NCI-H446 (cell line): ENCODE measurements around the gene TTC33.
"Not testable (repeated sequence)": the region's sequence is repeated elsewhere in the genome, so short reads cannot be mapped to it uniquely, and the experiment has no call there.

Source experiments
- DNase-seq, 2 experiments: peaks; one replicate each; lab custom pipeline; 2025; lab: John Stamatoyannopoulos, UW

Gene TTC33

DNA sequence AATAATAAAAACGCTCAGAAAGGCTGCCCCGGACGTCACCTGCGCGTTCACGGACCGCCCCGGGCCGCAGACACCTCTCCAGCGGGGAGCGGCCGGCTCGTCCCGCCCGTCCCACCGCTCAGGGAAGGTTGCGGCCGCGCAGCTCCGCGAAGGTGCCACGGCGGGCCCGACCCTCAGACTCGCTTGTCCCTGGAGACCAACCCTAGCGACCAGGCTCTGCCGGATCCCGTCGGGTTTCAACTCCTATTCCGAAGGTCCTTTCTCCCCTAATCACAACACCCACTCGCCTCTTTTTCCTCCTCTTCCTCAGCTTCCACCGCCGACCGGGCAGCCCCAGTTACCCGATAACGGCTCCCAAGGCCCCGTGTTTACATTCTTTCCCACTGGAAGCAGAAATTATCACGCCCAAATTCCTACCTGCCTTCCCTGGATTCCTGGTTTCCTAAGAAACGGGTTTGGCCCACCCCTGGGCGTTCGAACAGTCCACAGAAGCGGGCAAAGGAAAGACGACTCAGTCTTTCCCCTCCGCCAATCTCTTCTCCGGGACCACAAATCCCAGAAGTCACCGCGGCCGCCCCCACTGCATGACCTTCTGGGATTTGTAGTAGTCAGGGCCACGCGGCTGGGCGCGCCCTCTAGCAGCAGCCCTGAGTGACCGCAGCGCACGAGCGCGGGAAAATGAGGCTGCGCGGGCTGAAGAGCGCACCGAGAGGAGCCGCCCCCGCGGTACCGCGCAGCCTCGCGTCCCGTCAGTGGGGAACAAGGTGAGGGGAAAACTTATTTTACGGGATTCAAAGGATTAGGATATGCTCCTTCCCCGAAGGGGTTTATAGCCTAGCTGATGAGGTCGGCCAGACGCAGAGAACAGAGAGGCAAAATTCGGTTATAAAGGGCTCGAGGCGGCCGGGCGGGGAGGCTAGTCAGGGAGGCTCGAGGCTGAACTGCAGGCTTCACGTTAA, at the start of gene TTC33:
TSS of gene TTC33 (minus strand) at position 555 of the 959 bp plus-strand sequence. CDS start 8,943 bp downstream, outside the sequence.
- peak; percentile 94 to 99 for DNase-seq

DNA sequence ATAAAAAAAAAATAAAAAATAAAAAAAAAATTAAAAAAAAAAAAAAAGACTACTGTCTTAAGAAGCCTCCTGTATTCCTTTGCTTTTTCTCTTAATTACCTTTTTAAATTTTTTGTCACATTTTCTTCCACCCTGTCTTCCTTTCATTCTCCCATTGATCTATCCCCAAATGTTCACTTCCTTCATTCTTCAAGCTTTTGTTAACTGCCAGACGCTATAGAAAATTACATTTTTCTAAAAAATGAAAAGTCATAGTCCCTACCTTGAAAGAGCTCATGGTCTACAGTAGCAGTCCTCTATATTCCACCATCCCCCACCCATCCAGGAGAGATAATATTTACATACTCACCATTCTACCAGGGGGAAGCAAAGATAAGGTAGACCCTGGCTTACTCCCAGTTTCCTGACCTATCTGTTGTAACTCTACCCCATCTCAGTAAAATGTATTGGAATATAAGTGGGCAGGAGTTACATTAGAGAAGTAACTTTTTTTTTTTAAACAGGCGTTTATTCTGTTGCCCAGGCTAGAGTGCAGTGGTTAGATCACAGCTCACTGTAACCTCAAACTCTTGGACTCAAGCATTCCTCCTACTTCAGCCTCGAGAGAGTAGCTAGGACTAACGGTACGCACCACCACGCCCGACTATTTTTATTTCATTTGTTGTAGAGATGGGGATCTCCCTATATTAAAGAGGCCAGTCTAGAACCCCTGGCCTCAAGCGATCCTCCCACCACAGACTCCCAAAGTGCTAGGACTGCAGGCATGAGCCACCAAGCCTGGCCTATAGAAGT, 46.2 kb upstream of the TTC33 start:
- DNase-seq, result no peak

GRCh38 chr5:40799258-40799657, 43.5 kb upstream of the TTC33 start:
- DNase-seq, result no peak

GRCh38 chr5:40798801-40799210, 43.0 kb upstream of the TTC33 start:
- no peak for DNase-seq

DNA sequence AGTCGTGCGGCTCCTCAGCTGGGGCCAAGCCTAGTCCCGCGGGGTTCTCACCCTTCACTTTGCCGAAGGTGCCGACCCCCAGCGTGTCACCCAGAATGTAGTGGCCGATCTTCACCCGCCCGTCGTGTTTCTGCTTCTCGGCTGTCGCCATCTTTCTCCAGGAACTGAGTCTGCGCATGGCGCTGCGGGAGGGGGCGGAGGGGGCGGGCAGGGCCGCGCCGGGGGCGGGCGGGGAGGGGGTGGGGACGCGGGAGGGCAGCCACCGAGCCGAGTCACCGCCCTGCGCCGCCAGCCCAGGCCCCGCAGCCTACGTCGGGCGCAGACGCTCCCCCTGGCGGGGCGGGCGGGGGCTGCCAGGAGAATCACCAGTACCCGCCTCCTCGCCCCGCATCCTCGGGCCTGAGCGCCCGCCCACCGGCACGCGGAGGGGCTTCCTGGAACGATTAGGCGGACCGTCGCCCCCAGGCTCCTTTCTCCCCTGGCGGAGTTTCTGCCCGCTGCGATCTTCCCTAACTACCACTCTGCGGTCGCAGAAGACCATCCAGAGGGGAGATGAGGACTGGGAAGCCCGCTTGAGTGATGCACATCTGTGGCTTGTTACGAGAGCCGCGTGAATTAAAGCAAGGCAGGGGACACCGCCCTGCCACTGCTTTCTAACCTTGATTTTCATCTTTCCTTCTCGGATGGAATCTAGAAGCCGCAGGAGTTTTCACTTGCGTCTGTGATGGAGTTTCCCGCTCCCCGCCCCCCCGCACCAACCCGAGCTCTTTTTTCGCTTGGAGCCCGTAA, 42.4 kb upstream of the TTC33 start, which contains the start of gene PRKAA1:
TSS of gene PRKAA1 (minus strand) at position 363 of the 789 bp plus-strand sequence. CDS start at position 178, 185 bp downstream.
- peak; percentile 96 to 98 for DNase-seq

DNA sequence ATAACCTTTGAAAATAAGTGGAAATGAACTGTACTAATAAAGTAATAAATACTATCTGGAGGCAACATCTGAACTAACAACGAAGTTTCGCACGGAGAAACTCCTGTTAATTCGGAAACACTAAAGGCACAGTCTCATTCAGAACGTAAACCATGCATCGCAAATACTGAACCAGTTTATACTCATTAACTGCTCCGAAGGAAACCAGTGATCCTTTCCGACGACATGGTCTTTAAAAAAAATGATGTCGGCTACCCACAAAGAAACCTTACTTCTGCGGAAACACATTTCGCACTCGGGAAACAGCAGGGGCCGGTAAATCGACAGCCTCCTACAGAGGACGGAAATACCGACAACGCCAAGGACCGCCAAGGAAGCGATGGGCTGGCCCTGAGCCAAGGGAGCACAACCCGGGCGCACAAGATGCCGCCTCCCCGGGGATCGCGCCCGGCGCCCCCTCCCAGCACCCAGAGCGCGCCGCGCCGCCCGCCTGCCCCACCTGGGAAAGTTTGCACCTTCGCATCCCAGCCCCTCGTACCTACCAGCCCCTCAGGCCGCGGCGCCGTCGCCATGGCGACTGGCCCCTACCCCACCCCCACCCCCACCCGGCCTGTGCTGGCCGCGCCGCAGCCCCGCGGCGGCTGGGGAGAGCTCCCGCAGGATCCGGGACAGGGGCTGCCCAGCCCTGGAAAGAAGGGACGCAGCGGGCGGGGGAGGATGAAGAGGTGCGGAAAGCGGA, 41.7 kb upstream of the TTC33 start:
- peak; percentile 67 to 91 for DNase-seq

DNA sequence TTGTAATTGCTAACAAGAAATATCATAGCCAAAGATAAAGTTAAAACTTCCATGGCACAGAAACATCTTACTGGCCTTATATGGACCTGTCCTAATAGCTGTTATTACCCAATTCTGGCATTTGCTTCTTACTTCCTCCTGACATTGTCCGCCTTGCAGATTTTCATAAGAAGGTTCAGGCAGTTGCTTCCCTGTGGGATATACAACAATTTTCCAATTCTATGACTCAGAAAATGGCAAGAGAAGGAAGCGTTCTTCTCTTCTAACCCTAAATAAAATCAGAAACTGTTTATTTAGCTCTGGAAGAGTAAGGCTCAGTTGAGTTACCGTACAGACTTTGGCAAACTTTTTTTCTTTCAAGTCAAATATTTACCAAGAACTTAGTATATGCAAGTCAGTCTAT, 40.7 kb upstream of the TTC33 start:
- no peak for DNase-seq

GRCh38 chr5:40794877-40795276, 39.1 kb upstream of the TTC33 start:
- DNase-seq, result not testable (repeated sequence)

- DNase-seq, result not testable (repeated sequence)
These were observed 38.6 kb upstream of the TTC33 start for GRCh38 chr5:40794340-40794739.

DNA sequence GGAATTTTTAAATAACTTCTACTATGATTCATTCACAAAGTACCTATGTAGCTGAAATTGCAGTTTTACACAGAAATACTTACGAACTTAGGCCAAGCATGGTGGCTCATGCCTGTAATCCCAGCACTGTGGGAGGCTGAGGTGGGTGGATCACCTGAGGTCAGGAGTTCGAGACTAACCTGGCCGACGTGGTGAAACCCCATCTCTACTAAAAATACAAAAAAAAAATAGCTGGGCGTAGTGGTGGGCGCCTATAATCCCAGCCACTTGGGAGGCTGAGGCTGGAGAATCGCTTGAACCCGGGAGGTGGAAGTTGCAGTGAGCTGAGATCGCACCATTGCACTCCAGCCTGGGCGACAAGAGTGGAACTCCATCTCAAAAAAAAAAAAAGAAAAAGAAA, 36.9 kb upstream of the TTC33 start:
- DNase-seq, result not testable (repeated sequence)

DNA sequence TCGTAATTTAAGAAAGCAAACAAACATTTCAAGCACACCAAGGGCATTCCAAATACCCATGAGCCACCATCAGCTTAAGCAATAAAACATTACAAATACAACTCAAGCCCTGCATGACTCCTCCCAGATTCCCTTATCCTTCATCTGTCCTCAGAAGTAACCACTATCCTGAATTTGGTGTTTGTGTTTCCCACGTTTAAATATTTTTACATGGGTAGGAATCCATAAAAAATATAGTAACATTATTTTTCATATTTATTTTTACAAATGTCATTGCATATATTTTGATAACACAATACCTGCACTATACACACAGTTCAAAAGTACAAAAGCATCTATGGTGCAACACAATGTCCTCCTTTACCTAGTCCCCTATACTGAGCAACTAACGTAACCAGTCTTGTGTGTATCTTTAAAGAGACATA, 36.0 kb upstream of the TTC33 start:
- no peak for DNase-seq

DNA sequence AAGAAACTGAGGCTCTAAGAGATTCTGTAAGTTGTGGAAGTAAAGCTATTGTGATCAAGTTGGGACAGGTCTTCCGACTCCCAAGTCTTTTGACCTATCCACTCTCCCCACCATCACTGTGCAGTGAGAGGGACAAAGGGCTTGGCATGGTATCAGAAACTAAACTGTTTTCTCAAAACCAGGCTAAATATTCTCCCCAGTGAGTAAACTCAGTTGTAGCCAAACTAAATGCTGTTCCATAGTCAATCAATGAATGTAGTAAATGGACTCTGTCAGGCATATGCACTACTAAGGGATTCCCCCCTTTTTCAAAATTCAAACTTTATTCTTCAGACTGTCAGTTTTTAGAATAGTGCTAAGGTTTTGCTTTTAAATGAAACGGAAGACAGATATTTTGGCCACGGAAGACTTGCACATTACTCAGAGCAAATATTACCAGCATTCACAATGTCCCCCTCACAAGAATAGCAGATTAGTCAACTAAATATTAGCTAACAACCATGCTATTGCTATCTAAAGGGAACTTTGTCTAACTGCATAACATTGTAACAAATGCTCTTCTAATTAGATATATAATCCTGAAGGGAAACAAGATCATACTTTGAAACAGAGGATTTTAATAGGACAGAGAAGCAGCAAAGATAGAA, 35.3 kb upstream of the TTC33 start:
- DNase-seq, result no peak

- DNase-seq, result not testable (repeated sequence)
These were observed 33.2 kb upstream of the TTC33 start for GRCh38 chr5:40788941-40789340.

- no peak for DNase-seq
These were observed 32.2 kb upstream of the TTC33 start for GRCh38 chr5:40787986-40788385.

DNA sequence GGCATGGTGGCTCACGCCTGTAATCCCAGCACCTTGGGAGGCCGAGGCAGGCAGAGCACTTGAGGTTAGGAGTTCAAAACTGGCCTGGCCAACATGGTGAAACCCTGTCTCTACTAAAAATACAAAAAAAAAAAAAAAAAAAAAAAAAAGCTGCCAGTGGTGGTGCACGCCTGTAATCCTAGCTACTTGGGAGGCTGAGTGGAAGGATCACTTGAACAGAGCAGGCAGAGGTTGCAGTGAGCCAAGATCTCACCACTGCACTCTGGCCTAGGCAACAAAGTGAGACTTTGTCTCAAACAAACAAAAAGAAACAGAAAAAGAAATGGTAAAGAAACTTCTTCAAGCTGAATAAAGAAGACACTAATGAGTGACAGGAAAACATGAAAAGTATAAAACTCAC, 30.9 kb upstream of the TTC33 start:
- not testable (repeated sequence) for DNase-seq

DNA sequence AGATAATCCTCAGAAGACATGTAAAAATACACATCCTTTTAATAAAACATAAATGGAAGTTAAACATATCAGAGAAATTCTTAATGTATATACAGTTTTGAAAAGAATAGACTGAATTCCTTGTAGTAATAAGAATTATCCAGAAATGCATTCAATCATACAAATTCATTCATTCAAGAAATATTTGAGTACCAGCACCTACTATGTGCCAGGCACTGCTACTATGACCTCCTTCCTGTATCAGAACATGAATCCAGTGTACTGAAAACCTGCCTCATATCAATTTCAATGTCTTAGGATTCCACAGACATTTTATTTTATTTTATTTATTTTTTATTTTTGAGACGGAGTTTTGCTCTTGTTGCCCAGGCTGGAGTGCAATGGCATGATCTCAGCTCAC, 29.2 kb upstream of the TTC33 start:
- DNase-seq, result no peak

DNA sequence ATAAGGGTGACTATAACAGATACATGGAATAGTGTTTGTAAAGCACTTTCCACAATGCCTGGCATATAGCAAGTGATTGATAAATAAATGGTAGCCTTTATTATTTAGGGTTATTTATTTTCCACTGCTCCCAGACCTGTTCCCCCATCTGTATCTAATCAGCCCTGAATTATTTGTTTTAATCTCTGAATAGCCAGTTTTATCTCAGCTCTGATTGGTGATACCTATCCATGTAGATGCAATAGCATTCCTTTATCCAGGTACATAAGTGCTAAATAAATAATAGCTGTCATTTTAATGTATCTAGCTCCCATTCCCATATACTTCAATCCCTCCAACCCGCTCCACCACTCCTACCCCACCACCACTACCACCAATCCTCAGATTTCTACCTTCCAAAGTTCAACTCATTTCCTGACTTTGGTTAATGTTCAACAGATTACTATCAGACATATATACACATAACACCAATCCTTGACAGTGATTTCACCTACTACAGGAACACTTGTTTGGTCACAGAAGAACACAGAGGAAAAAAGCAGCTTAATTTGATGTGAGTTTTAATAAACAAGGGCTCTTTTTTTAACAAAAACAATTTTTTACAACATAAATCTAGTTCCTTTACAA, 28.4 kb upstream of the TTC33 start:
- no peak for DNase-seq

DNA sequence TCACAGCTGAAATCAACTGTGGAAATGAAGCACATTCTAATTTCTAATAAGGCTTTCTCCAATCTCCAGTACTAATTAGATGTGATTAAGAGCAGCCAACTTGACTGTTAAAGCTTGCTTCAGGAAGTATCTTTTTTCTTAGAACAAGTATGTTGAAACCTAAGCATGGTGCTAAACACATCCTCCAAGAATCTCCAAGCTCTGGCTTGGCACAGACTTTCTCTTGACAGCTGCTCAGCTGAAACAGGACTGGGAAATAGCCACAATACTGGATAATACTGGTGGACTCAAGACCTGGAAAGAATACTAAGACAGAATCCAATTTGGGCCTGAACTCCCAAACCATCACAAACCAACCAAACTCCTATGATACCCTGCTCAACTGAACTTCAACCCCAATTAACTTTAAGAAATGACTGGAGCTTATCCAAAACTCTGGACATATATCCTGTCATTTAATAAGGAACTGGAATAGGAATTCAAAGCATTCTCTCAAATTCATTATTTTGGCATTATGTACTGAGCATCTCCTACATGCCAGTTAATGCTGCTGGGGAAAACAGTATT, 26.2 kb upstream of the TTC33 start:
- DNase-seq, result peak in 1 of 2 experiments; percentile 69

GRCh38 chr5:40780858-40781257, 25.1 kb upstream of the TTC33 start:
- DNase-seq, result no peak

DNA sequence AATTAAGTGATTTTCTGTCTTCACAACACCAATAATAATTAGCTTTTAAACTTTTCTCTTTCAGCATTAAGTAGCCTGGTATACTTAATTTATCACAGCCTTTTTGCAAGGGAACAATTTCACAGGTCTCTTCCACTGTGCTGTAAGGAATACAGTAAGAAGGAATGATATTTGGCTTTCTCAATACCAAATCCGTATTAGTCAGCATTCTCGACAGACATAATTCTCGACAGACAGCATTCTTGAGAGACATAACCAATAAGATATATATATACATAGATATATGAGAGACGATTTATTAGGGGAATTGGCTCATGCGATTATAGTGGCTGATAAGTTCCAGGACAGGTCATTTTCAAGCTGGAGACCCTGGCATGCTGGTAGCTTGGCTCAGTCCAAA, 24.4 kb upstream of the TTC33 start:
- DNase-seq, result no peak
